Smooth muscle cell (in vitro differentiated cells): ENCODE measurements around the gene STRBP. TPM values are rescaled to one million over a fixed set of nuclear protein-coding genes. Genes with fewer than 3 reads are reported as not detected.

Source experiments
- DNase-seq: peaks from one replicate; lab custom pipeline; 2025; ENCODE audit not compliant: unreplicated experiment; lab: John Stamatoyannopoulos, UW
- H2AFZ ChIP-seq: fragments of 200-600 bp; sonication (generic); 2 replicates; pipeline ENCODE4 v1.6.0; 2016; ENCODE audit warnings: antibody characterized with exemption, low read depth, mild to moderate bottlenecking
- H3F3A ChIP-seq: fragments of 200-600 bp; sonication (generic); 2 replicates; pipeline ENCODE4 v1.6.0; 2017; ENCODE audit warnings: antibody characterized with exemption, low read depth
- H3K27ac ChIP-seq: fragments of 200-600 bp; sonication (generic); 2 replicates; pipeline ENCODE4 v1.5.1; 2016; ENCODE audit warnings: low read depth, mild to moderate bottlenecking
- H3K27me3 ChIP-seq: fragments of 200-600 bp; sonication (generic); 2 replicates; pipeline ENCODE4 v1.6.1; 2016; ENCODE audit warnings: low read depth, mild to moderate bottlenecking
- H3K36me3 ChIP-seq: fragments of 200-600 bp; sonication (generic); 2 replicates; pipeline ENCODE4 v1.5.1; 2016; ENCODE audit warnings: low read depth
- H3K4me1 ChIP-seq: fragments of 200-600 bp; sonication (generic); 2 replicates; pipeline ENCODE4 v1.5.1; 2016; ENCODE audit warnings: low read depth
- H3K4me2 ChIP-seq: fragments of 200-600 bp; sonication (generic); 2 replicates; pipeline ENCODE4 v1.6.0; 2016; ENCODE audit warnings: mild to moderate bottlenecking
- H3K4me3 ChIP-seq: fragments of 200-600 bp; sonication (generic); 2 replicates; pipeline ENCODE4 v1.5.1; 2016; ENCODE audit warnings: mild to moderate bottlenecking
- H3K79me2 ChIP-seq: fragments of 200-600 bp; sonication (generic); 2 replicates; pipeline ENCODE4 v1.6.0; 2016; ENCODE audit warnings: low read depth, mild to moderate bottlenecking
- H3K9ac ChIP-seq: fragments of 200-600 bp; sonication (generic); 2 replicates; pipeline ENCODE4 v1.6.0; 2016; ENCODE audit warnings: low read depth
- H3K9me3 ChIP-seq: fragments of 200-600 bp; sonication (generic); replicated peaks from 2 replicates; pipeline ENCODE4 v1.5.1; 2016; ENCODE audit warnings: low read depth
- H4K20me1 ChIP-seq: fragments of 200-600 bp; sonication (generic); 2 replicates; pipeline ENCODE4 v1.6.0; 2016; ENCODE audit warnings: low read depth
- WGBS: methylation state at CpG from one replicate; pipeline ENCODE4 v1.1.7; 2016; ENCODE audit warnings: low lambda C conversion rate; 5-methylcytosine and 5-hydroxymethylcytosine counted together
- polyA plus RNA-seq: library from polyadenylated mRNA; unstranded; fragments of >200 nt; fragmentation: Nextera tagmentation; extraction: Ambion mirVana; gene quantifications from 2 replicates; pipeline ENCODE4 v1.2.1, GENCODE V29; 2016
- total RNA-seq: library from RNA; depleted of rRNA; stranded (reverse); fragments of >200 nt; gene quantifications from 2 replicates; pipeline ENCODE4 v1.2.3, GENCODE V29; 2014
- TF ChIP-seq, protein P1 (sequence below): fragments of 200-600 bp; sonication (generic); IDR thresholded peaks from 2 replicates; pipeline ENCODE4 v1.5.1; 2017; ENCODE audit warnings: borderline replicate concordance, mild to moderate bottlenecking, antibody characterized with exemption; ENCODE audit not compliant: insufficient read depth, poor library complexity, severe bottlenecking

Gene STRBP
- total and polyA plus RNA-seq, 2 experiments from 2014 or later = 6.6 to 11.9 TPM

DNA sequence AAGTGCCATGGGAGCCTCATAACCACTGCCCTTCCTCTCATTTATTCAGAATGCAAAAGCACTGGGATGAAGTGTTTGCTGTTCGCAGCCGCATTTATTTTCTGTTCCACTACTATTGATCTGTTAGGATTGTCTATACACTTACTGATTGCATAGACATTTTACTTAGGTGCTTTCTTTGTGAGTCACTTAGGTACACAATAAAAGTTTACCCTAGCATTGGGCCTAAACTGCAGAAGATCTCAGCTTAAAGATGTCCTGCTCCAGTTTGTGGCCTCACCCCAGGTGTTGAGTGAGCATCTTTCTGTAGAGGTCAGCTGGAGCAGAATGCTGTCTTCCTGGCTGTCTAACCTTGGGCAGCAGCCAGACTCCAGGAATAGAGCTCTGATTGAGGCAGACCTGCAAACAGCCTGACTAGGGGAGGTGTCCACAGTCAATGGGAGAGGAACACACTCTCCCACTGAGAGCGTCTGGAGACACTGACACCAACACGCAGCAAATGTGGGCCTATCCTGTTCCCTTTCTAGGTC, 181.0 kb downstream of the STRBP start:
- Histone ChIP-seq H3K4me3 (no peak overlapping the region), H3K4me2 (no peak overlapping the region), H4K20me1 (no peaks in the 10 kb centered on the region), H3K9me3 (no peaks in the 10 kb centered on the region), H3K27me3 (no peaks in the 10 kb centered on the region), H3K27ac (no peak overlapping the region), H3F3A (no peaks in the 10 kb centered on the region), H3K4me1 (no peaks in the 10 kb centered on the region), H3K36me3 (no peaks in the 10 kb centered on the region), H2AFZ (no peak overlapping the region), H3K79me2 (no peaks in the 10 kb centered on the region), H3K9ac (no peak overlapping the region)
- DNase-seq = no peak
- TF ChIP-seq, protein P1, sequence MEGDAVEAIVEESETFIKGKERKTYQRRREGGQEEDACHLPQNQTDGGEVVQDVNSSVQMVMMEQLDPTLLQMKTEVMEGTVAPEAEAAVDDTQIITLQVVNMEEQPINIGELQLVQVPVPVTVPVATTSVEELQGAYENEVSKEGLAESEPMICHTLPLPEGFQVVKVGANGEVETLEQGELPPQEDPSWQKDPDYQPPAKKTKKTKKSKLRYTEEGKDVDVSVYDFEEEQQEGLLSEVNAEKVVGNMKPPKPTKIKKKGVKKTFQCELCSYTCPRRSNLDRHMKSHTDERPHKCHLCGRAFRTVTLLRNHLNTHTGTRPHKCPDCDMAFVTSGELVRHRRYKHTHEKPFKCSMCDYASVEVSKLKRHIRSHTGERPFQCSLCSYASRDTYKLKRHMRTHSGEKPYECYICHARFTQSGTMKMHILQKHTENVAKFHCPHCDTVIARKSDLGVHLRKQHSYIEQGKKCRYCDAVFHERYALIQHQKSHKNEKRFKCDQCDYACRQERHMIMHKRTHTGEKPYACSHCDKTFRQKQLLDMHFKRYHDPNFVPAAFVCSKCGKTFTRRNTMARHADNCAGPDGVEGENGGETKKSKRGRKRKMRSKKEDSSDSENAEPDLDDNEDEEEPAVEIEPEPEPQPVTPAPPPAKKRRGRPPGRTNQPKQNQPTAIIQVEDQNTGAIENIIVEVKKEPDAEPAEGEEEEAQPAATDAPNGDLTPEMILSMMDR = no peak
- WGBS = 97% methylated on average over 4 of the region's 4 CpGs

DNA sequence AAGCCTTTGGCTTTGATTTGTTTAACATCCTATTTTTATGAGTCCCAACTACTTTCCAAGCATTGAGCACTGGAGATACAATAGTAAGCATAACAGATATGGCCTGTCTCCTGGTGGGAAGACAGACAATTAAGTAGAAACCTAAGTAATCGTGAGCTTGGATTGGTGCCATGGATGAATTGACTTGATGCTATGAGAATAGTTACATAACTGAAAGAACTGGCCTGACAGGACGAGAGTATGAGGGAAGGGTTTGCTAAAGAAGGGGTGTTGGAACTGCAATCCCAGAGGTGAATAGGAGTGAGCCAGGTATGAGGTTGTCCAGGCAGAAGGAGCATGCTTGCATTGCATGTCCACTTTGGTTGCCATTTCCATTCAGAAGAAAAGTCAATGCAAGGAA, 182.5 kb downstream of the STRBP start:
- Histone ChIP-seq H4K20me1 (no peaks in the 10 kb centered on the region), H3K9ac (no peak overlapping the region), H2AFZ (no peak overlapping the region), H3F3A (no peaks in the 10 kb centered on the region), H3K79me2 (no peaks in the 10 kb centered on the region), H3K4me3 (no peak overlapping the region), H3K4me2 (no peak overlapping the region), H3K27ac (no peak overlapping the region), H3K27me3 (no peaks in the 10 kb centered on the region), H3K36me3 (no peaks in the 10 kb centered on the region), H3K9me3 (no peaks in the 10 kb centered on the region), H3K4me1 (no peaks in the 10 kb centered on the region)
- TF ChIP-seq, protein P1 = no peak
- WGBS = 97% methylated on average over 2 of the region's 2 CpGs
- no peak for DNase-seq

DNA sequence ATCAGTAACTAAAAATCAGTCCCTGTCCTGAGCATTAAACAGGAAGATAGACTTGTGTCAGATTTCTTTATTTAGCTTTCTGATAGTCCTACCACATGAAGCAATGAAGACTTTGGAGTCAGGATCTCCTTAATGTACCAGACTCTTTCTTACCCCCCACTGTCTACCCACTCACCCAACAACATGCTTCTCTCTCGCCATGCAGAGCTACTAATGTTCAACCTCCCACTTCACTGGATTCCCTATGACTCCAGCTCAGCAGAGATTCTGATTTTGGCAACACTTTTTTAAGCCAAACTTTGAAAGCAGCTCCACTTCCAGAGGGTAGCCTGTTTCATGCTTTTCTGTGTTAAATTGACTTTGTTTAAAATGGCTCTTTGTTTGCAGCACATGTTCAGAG, 184.1 kb downstream of the STRBP start:
- Histone ChIP-seq H3K79me2 (no peaks in the 10 kb centered on the region), H3K9me3 (no peaks in the 10 kb centered on the region), H3K4me2 (no peak overlapping the region), H4K20me1 (no peaks in the 10 kb centered on the region), H3K4me3 (no peak overlapping the region), H3K27ac (no peak overlapping the region), H3K4me1 (no peaks in the 10 kb centered on the region), H3F3A (no peaks in the 10 kb centered on the region), H3K27me3 (no peaks in the 10 kb centered on the region), H2AFZ (no peak overlapping the region), H3K36me3 (no peaks in the 10 kb centered on the region), H3K9ac (no peak overlapping the region)
- no peak for DNase-seq
- TF ChIP-seq, protein P1 = no peak
- 95% methylated on average over 1 of the region's 1 CpG for WGBS

DNA sequence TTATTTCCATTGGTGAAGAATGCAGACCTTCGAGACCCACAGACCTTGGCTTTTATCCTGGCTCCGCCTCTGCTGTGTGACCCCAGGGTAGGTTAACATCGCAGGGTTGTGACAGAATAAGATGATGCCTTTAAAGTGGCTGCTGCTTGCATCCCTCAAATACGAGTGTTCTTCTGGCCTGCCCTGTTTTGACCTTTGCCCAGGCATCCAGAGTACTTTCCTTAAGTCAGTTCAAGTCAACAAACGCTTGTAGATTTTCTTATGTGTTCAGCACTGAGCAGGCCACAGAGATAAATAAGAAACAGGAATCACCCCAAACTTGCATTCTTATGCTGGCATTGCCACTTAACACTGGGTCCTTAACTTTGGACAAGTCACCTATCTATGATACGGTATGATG, 184.7 kb downstream of the STRBP start:
- Histone ChIP-seq H3K4me2 (no peak overlapping the region), H3K4me3 (no peak overlapping the region), H3K27me3 (no peaks in the 10 kb centered on the region), H2AFZ (no peak overlapping the region), H3K79me2 (no peaks in the 10 kb centered on the region), H3K27ac (no peak overlapping the region), H3K9me3 (no peaks in the 10 kb centered on the region), H3K4me1 (no peaks in the 10 kb centered on the region), H3F3A (no peaks in the 10 kb centered on the region), H3K9ac (no peak overlapping the region), H4K20me1 (no peaks in the 10 kb centered on the region), H3K36me3 (no peaks in the 10 kb centered on the region)
- WGBS = 92% methylated on average over 6 of the region's 6 CpGs
- TF ChIP-seq, protein P1 = no peak
- no peak for DNase-seq
